Lower leg skin (tissue), 4 donors: Measurements from ENCODE around the gene SULF2. TPM values are rescaled to one million over a fixed set of nuclear protein-coding genes. Genes with fewer than 3 reads are reported as not detected.

Experiments
- DNase-seq, 2 donors: peaks; one replicate each; pipeline ENCODE4 v3.0.0-alpha.2; 2019; ENCODE audit warnings: low spot score in 2 of 2
- H3K4me3 ChIP-seq: fragments of 200-600 bp; sonication (generic); 2 replicates; pipeline ENCODE4 v1.5.1; 2017; ENCODE audit warnings: mild to moderate bottlenecking, low read depth; ENCODE audit not compliant: poor library complexity, severe bottlenecking
- CTCF ChIP-seq, 3 donors: fragments of 450-650 bp; IDR thresholded peaks; one replicate each; pipeline ENCODE4 v1.5.1; 2016; ENCODE audit warnings: antibody characterized with exemption in 3 of 3, mild to moderate bottlenecking in 3 of 3, moderate library complexity in 2 of 3
- POLR2A ChIP-seq, 2 donors: fragments of 450-650 bp; IDR thresholded peaks; one replicate each; pipeline ENCODE4 v1.6.1; 2016 to 2017; ENCODE audit warnings: antibody characterized with exemption in 2 of 2, mild to moderate bottlenecking in 1 of 2, moderate library complexity in 1 of 2
- WGBS, 2 donors: methylation state at CpG; one replicate each; pipeline ENCODE4 v1.1.5; 2018; 5-methylcytosine and 5-hydroxymethylcytosine counted together
- intact Hi-C: fragments of 100-400 bp; cut with DNase I; formaldehyde crosslinking; loops from one replicate; pipeline ENCODE4 v1.15.0; 2023; ENCODE audit warnings: low total_unique reads
- total RNA-seq, 4 donors: library from RNA; depleted of rRNA; stranded (reverse); fragments of >200 nt; gene quantifications; one replicate each; pipeline ENCODE4 v1.1.0, GENCODE V29; 2016

SULF2 gene
- total RNA-seq, 4 donors from 2014 or later = 18.3 to 83.0 (median 28.0) TPM

DNA sequence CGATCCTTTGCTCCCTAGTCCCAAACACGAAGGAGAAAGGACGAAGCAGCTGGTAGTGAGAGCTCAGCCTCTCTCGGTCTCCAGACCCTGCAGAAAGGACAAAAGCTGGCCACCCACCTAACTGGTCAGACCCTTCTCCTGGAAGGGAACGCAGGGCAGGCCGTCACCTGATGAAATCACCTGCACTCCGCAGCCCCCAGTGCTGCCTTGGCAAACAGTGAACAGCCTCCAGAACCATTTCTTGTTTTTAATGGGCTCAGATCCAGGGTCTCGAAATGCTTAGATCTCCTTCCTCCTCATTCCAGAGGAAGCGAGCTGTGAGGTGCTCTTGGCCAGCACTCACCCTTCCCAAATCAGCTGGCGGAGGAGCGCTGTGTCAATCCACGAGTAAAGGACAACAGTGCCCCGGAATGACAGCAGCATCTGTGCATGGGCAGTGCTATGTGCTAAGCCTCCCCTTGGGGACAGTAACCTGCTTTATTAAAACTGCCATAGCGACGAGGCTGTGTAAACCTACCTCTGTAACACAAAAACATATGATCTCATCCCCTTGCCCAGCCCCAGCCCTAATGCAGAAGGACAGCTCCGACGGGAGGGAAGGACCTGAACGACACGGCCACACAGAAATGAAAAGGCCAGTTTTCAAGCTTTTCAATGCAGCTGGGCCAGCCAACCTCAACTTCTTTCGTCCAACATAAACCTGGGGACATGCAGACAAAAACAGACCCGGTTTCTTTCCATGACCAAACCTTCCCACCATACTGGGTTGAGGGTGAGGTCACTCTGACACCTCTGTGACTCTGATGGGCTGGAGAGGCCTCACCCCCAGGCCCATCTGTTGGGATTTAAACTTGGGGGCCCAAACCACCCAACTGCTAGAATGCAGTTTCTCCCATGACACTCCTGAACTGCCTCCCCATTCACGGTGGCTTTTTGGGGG is 43.3 kb downstream of the SULF2 start:
- 75 to 76% methylated on average over 22 of the region's 22 CpGs for WGBS, 2 donors
- intact Hi-C loops = no loop called here
- no peak overlapping the region for H3K4me3 ChIP-seq
- TF ChIP-seq CTCF (IDR thresholded peaks at IDR 0.05) = no peak
- TF ChIP-seq POLR2A (IDR thresholded peaks at IDR 0.05) = no peak
- DNase-seq = no peak

DNA sequence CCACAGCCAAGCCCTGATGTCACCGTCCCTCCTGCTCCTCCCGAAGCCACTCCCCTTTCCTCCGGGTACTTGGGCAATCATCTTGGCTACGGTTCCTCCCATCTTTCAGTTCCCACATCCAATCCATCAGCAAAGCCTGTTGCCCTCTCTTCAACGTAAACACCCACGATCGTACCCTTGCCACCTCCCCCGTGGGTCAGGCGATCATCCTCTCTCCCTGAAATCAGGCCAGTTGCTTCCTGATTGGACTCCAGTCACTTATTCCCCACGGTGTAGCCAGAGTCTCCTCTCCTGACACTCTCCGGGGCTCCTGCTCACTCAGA is 44.5 kb downstream of the SULF2 start:
- H3K4me3 ChIP-seq = no peak overlapping the region
- 59 to 61% methylated on average over 11 of the region's 11 CpGs for WGBS, 2 donors
- intact Hi-C loops = no loop called here
- TF ChIP-seq POLR2A (IDR thresholded peaks at IDR 0.05) = no peak
- no peak for TF ChIP-seq CTCF (IDR thresholded peaks at IDR 0.05)
- peak in 1 of 2 donors; percentile 61 for DNase-seq

DNA sequence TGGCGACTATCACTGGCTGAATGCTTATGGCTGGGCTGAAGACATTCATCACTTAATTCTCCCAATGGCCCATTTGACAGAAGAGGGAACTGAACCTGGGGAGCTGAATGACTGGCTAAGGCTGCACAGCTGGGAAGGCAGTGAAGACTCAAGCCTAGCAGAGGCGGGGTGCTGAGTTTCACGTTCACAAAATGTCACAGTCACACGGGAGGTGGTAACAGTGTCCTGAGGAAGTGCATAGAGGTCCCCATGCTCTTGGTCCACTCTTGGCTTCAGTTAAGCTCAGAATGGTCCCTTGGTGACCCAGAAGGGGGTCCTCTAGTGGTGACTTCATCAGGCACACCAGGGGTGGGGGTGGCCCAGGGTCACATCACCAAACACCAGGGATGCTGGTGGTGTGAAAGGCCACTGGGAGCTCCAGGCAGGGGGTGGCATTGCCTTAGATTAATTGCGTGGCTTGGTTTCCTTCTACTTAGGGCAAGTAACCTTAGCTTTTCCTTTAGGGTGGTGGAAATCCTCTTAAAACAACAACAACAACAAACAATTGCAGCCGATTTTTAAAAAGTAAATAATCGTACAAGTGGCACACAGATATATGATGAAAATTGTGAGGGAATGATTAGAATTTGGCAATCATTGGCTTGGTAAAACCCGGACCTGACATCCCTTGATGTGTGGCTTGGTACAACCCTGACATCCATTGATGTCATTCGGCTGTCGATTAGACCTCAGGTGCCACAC is 45.0 kb downstream of the SULF2 start:
- no peak for TF ChIP-seq POLR2A (IDR thresholded peaks at IDR 0.05)
- no peak for DNase-seq
- intact Hi-C loops = no loop called here
- no peak overlapping the region for H3K4me3 ChIP-seq
- 77 to 78% methylated on average over 10 of the region's 10 CpGs for WGBS, 2 donors

DNA sequence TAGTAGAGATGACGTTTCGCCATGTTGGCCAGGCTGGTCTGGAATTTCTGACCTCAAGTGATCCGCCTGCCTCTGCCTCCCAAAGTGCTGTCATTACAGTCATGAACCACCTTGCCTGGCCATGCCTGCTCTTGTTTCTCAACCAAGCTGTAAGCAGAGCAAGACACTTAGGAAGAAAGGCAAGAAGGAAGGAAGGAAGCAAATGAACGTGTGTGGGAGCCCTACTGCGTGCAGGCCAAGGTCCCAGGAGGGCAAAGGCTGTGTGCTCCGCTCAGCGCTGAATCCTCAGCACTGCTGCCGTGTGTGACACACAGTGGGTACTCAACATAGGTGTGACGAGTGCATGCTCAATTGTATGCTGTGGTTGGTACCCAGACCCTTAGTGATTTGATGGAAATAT is 47.4 kb downstream of the SULF2 start:
- 92% methylated on average over 9 of the region's 9 CpGs for WGBS, 2 donors
- H3K4me3 ChIP-seq = no peak overlapping the region
- intact Hi-C loops = no loop called here
- TF ChIP-seq CTCF (IDR thresholded peaks at IDR 0.05) (no peak), POLR2A (IDR thresholded peaks at IDR 0.05) (no peak)
- DNase-seq = no peak

DNA sequence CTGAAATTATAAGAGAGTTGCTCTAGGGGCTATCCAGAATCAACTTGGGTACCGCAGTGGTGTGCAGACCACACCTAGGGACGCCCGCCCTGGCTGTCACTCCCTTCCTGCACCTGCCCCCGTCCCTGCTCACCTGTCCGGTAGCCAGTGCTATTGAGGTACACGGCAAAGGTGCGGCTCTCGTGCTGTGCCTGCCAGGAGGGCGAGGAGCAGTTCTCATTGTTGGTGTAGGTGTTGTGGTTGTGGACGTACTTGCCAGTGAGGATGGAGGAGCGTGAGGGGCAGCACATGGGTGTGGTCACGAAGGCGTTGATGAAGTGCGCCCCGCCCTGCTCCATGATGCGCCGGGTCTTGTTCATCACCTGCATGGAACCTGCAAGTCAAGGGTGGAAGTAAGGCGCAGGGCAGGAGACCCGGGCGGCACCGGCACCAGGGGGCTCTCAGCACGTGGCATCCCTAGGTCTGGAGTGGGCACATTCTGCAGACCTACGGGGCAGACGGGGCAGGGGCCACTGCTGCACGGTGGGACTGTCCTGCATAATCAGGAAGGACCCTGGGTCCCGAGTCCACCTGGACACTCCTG is 48.6 kb downstream of the SULF2 start:
- DNase-seq = no peak
- TF ChIP-seq POLR2A (IDR thresholded peaks at IDR 0.05) = no peak
- no peak for TF ChIP-seq CTCF (IDR thresholded peaks at IDR 0.05)
- intact Hi-C loops = no loop called here
- H3K4me3 ChIP-seq = no peak overlapping the region
- WGBS, 2 donors = 91 to 94% methylated on average over 26 of the region's 26 CpGs
